Kidney (tissue), 14 donors: ENCODE data around the gene SBK3. TPM values are rescaled to one million over a fixed set of nuclear protein-coding genes. Genes with fewer than 3 reads are reported as not detected.
A peak's percentile ranks its signal among the peaks of the same experiment; 100 is the strongest.

Experiments used
- DNase-seq, 5 donors: peaks; one replicate each; pipeline ENCODE4 v3.0.0-alpha.2; 2013 to 2020
- FAIRE-seq: peaks from 2 replicates; lab custom pipeline; 2012; peaks lifted over from hg19 to GRCh38; lab: Jason Lieb, UNC
- H3K27ac ChIP-seq, 2 donors: one replicate each; pipeline ENCODE4 v1.7.0; 2013; ENCODE audit warnings: low read depth in 2 of 2, low read length in 2 of 2, inconsistent platforms in 1 of 2
- H3K27me3 ChIP-seq: one replicate; pipeline ENCODE4 v1.7.1; 2013; ENCODE audit warnings: low read length, inconsistent platforms; ENCODE audit not compliant: control insufficient read depth, insufficient read depth
- H3K36me3 ChIP-seq, 3 donors: one replicate each; pipeline versions ENCODE4 v1.7.0 to v1.7.1; 2013; ENCODE audit warnings: low read length in 3 of 3, control low read depth in 1 of 3, inconsistent platforms in 1 of 3; ENCODE audit not compliant: insufficient read depth in 3 of 3, control insufficient read depth in 2 of 3
- H3K4me1 ChIP-seq, 3 donors: one replicate each; pipeline versions ENCODE4 v1.7.0 to v1.7.1; 2013; ENCODE audit warnings: low read length in 3 of 3, inconsistent platforms in 1 of 3, low read depth in 1 of 3; ENCODE audit not compliant: control insufficient read depth in 2 of 3, insufficient read depth in 2 of 3
- H3K4me3 ChIP-seq, 3 donors: one replicate each; pipeline versions ENCODE4 v1.7.0 to v1.8.1; 2013; ENCODE audit warnings: low read length in 3 of 3, control low read depth in 1 of 3, inconsistent platforms in 1 of 3
- H3K9ac ChIP-seq, 3 donors: one replicate each; pipeline versions ENCODE4 v1.7.0 to v1.7.1; 2013; ENCODE audit warnings: low read length in 3 of 3, control low read depth in 1 of 3, inconsistent platforms in 1 of 3
- H3K9me3 ChIP-seq, 3 donors: one replicate each; pipeline versions ENCODE4 v1.7.0 to v1.7.1; 2013; ENCODE audit warnings: low read length in 3 of 3, control low read depth in 1 of 3, inconsistent platforms in 1 of 3; ENCODE audit not compliant: control insufficient read depth in 2 of 3, insufficient read depth in 1 of 3
- CTCF ChIP-seq: IDR thresholded peaks from 3 replicates; pipeline ENCODE4 v1.5.1; 2012; ENCODE audit warnings: mild to moderate bottlenecking, moderate library complexity, borderline replicate concordance; ENCODE audit not compliant: insufficient read depth; ENCODE audit errors: extremely low read depth
- intact Hi-C: fragments of 100-400 bp; cut with DNase I; formaldehyde crosslinking; loops from one replicate; pipeline ENCODE4 v1.11.1; 2022
- polyA plus RNA-seq: library from polyadenylated mRNA; stranded (reverse); fragments of 350-450 nt; fragmentation: Illumina TruSeq; extraction: RNeasy Lipid Tissue Mini Kit (QIAGEN cat#74804); gene quantifications from one replicate; pipeline ENCODE4 v1.2.3, GENCODE V29; 2014; ENCODE audit warnings: low read depth, low replicate concordance; ENCODE audit not compliant: insufficient read depth
- total RNA-seq: library from RNA; stranded (reverse); fragmentation: NEBNext Ultra II Directional; extraction: Animal tissue kit (Norgen Biotek cat#: 25700); gene quantifications from one replicate; pipeline ENCODE4 v1.2.1, GENCODE V29; 2021
- donor health status: control.
- donor health status: control.
- donor health status: control.
- donor health status: control.
- donor health status: control.
- donor health status: DM: yes; HTN: yes; CAD: no.
- donor health status: Normal renal cell carcinoma (clear cell type).

Gene SBK3
- total and polyA plus RNA-seq, 2 donors from 2014 or later, result 0.66 TPM; not detected in 1

- FAIRE-seq (peak; percentile 19), DNase-seq (peak in 3 of 5 donors; percentile 61 to 87 (median 83))
- Histone ChIP-seq H3K9ac (peak overlapping the region in 2 of 3 donors; percentile 27 to 46), H3K4me3 (peak overlapping the region; percentile 31 to 75 (median 34)), H3K9me3 (no peaks in the 10 kb centered on the region), H3K4me1 (peaks cover 3 to 19% (median 9%) of the 10 kb centered on the region in 3 donors), H3K27me3 (no peaks in the 10 kb centered on the region), H3K36me3 (peaks cover 0 to 5% (median 0%) of the 10 kb centered on the region in 3 donors), H3K27ac (peak overlapping the region; percentile 64 to 83)
- TF ChIP-seq CTCF, result no peak
- intact Hi-C loops, result no loop called here
Observed at GRCh38 chr19:55581823-55582223, 36.5 kb upstream of the SBK3 start.

GRCh38 chr19:55581145-55581822 lies 35.9 kb upstream of the SBK3 start:
- TF ChIP-seq CTCF, result no peak
- FAIRE-seq, result no peak
- Histone ChIP-seq H3K4me1 (peaks cover 3 to 16% (median 6%) of the 10 kb centered on the region in 3 donors), H3K36me3 (peaks cover 0 to 8% (median 0%) of the 10 kb centered on the region in 3 donors), H3K9ac (peak overlapping the region; percentile 43 to 77 (median 46)), H3K9me3 (no peaks in the 10 kb centered on the region), H3K27me3 (no peaks in the 10 kb centered on the region), H3K27ac (peak overlapping the region; percentile 64 to 66), H3K4me3 (peak overlapping the region; percentile 30 to 87 (median 75))
- intact Hi-C loops, result no loop called here
- no peak for DNase-seq

- Histone ChIP-seq H3K27me3 (no peaks in the 10 kb centered on the region), H3K27ac (peak within 1 kb of the TSS; percentile 66 to 94), H3K9ac (peak within 1 kb of the TSS; percentile 77 to 79 (median 77)), H3K9me3 (no peaks in the 10 kb centered on the region), H3K4me1 (peaks cover 3 to 11% (median 6%) of the 10 kb centered on the region in 3 donors), H3K4me3 (peak within 1 kb of the TSS; percentile 30 to 87 (median 75)), H3K36me3 (peaks cover 0 to 8% (median 0%) of the 10 kb centered on the region in 3 donors)
- DNase-seq (peak; percentile 92 to 95 (median 94)), FAIRE-seq (no peak)
- no peak for TF ChIP-seq CTCF
- intact Hi-C loops, result no loop called here
Observed at GRCh38 chr19:55580628-55581144, 35.3 kb upstream of the SBK3 start, which contains the start of gene ZNF579. TSS of gene ZNF579 (minus strand) at chr19:55580848. CDS start at chr19:55579639, 1,209 bp downstream.
